Left ventricle myocardium superior (tissue), 1 donor: ENCODE results near the gene DDX47. TPM values are rescaled to one million over a fixed set of nuclear protein-coding genes. Genes with fewer than 3 reads are reported as not detected.
"Not testable (repeated sequence)": the region's sequence is repeated elsewhere in the genome, so short reads cannot be mapped to it uniquely, and the experiment has no call there.

Source experiments
- ATAC-seq: fragments of 200-7000 bp; cut with Tn5 transposase; one replicate; pipeline ENCODE4 v1.9.1; 2020; ENCODE audit warnings: mild to moderate bottlenecking, moderate library complexity
- DNase-seq: peaks from one replicate; pipeline ENCODE4 v3.0.0-alpha.2; 2020
- intact Hi-C: fragments of 100-400 bp; cut with micrococcal nuclease; formaldehyde crosslinking; loops from one replicate; pipeline ENCODE4 v1.11.0; 2022
- total RNA-seq: library from RNA; stranded (reverse); fragmentation: NEBNext Ultra II Directional; extraction: Animal tissue kit (Norgen Biotek cat#: 25700); gene quantifications from one replicate; pipeline ENCODE4 v1.2.1, GENCODE V29; 2021
- donor health status: DM: no; HTN: yes; CAD: no; lungs with severe emphysema.

Gene DDX47
- total RNA-seq, 1 donor from 2014 or later: 29.9 TPM

- ATAC-seq (no peak), DNase-seq (no peak)
- intact Hi-C loops: no loop called here
Measured at GRCh38 chr12:12818701-12819100, 5.6 kb downstream of the DDX47 start.

- DNase-seq (no peak), ATAC-seq (no peak)
- intact Hi-C loops: no loop called here
Measured at GRCh38 chr12:12819221-12819620, 6.1 kb downstream of the DDX47 start.

GRCh38 chr12:12819752-12820311, 6.7 kb downstream of the DDX47 start:
- ATAC-seq: peak; percentile 45
- intact Hi-C loops: no loop called here

GRCh38 chr12:12820376-12820775, 7.2 kb downstream of the DDX47 start:
- intact Hi-C loops, DNase-seq, ATAC-seq: not testable (repeated sequence)

More at GRCh38 chr12:12819752-12820311, 6.7 kb downstream of the DDX47 start:
- no peak for DNase-seq

GRCh38 chr12:12821975-12822374, 8.8 kb downstream of the DDX47 start:
- ATAC-seq: no peak
- intact Hi-C loops: no loop called here
- DNase-seq: no peak

- intact Hi-C loops: no loop called here
- ATAC-seq (no peak), DNase-seq (no peak)
Measured at GRCh38 chr12:12822886-12823285, 9.7 kb downstream of the DDX47 start.

GRCh38 chr12:12823300-12823699, 10.2 kb downstream of the DDX47 start:
- ATAC-seq (no peak), DNase-seq (no peak)
- intact Hi-C loops: no loop called here

- intact Hi-C loops: no loop called here
- no peak for DNase-seq
- ATAC-seq: no peak
Measured at GRCh38 chr12:12823811-12824210, 10.7 kb downstream of the DDX47 start.

GRCh38 chr12:12835378-12836146, 22.4 kb downstream of the DDX47 start:
- intact Hi-C loops: no loop called here
- DNase-seq (no peak), ATAC-seq (no peak)

- DNase-seq (no peak), ATAC-seq (no peak)
- intact Hi-C loops: no loop called here
Measured at GRCh38 chr12:12836571-12836970, 23.4 kb downstream of the DDX47 start.

- ATAC-seq: peak; percentile 63
- peak; percentile 30 for DNase-seq
- intact Hi-C loops: no loop called here
Measured at GRCh38 chr12:12837025-12837812, 24.1 kb downstream of the DDX47 start.

- ATAC-seq (no peak), DNase-seq (no peak)
- intact Hi-C loops: no loop called here
Measured at GRCh38 chr12:12837813-12838153, 24.6 kb downstream of the DDX47 start.

GRCh38 chr12:12839003-12839395, 25.9 kb downstream of the DDX47 start:
- intact Hi-C loops: no loop called here
- DNase-seq: no peak
- no peak for ATAC-seq

- intact Hi-C loops, DNase-seq, ATAC-seq: not testable (repeated sequence)
Measured at GRCh38 chr12:12839439-12839838, 26.3 kb downstream of the DDX47 start.

GRCh38 chr12:12839873-12840579, 26.9 kb downstream of the DDX47 start:
- intact Hi-C loops: no loop called here
- ATAC-seq (no peak), DNase-seq (peak; percentile 36)

- intact Hi-C loops: no loop called here
- DNase-seq (no peak), ATAC-seq (no peak)
Measured at GRCh38 chr12:12840580-12840899, 27.4 kb downstream of the DDX47 start.

GRCh38 chr12:12841428-12841827, 28.3 kb downstream of the DDX47 start:
- ATAC-seq, DNase-seq, intact Hi-C loops: not testable (repeated sequence)

GRCh38 chr12:12845794-12846243, 32.7 kb downstream of the DDX47 start:
- DNase-seq (no peak), ATAC-seq (no peak)
- intact Hi-C loops: no loop called here

- ATAC-seq, intact Hi-C loops, DNase-seq: not testable (repeated sequence)
Measured at GRCh38 chr12:12846780-12847179, 33.6 kb downstream of the DDX47 start.

GRCh38 chr12:12853435-12853834, 40.3 kb downstream of the DDX47 start:
- no peak for ATAC-seq
- DNase-seq: no peak
- intact Hi-C loops: no loop called here
